Esophagus muscularis mucosa (tissue), 4 donors: ENCODE data around the gene ARHGAP23. TPM values are rescaled to one million over a fixed set of nuclear protein-coding genes. Genes with fewer than 3 reads are reported as not detected.

Experiments
- DNase-seq: peaks from one replicate; pipeline ENCODE4 v3.0.0-alpha.2; 2017; ENCODE audit errors: extremely low spot score
- H3K27ac ChIP-seq, 4 donors: fragments of 200-600 bp; sonication (generic); replicated peaks in 1 of 4; 1 replicate in 3 of 4; 2 replicates in 1 of 4; pipeline ENCODE4 v1.5.1; 2016 to 2019; ENCODE audit warnings: mild to moderate bottlenecking in 1 of 4
- H3K27me3 ChIP-seq, 4 donors: fragments of 200-600 bp; sonication (generic); one replicate each; pipeline versions ENCODE4 v1.5.1 to v1.6.0; 2016 to 2019
- H3K36me3 ChIP-seq, 4 donors: fragments of 200-600 bp; sonication (generic); one replicate each; pipeline ENCODE4 v1.5.1; 2016 to 2019
- H3K4me1 ChIP-seq, 4 donors: fragments of 200-600 bp; sonication (generic); one replicate each; pipeline ENCODE4 v1.5.1; 2016 to 2019
- H3K4me3 ChIP-seq, 4 donors: fragments of 200-600 bp; sonication (generic); 1 replicate in 2 of 4; 2 replicates in 2 of 4; pipeline ENCODE4 v1.5.1; 2016 to 2019; ENCODE audit warnings: mild to moderate bottlenecking in 4 of 4, moderate library complexity in 1 of 4
- H3K9me3 ChIP-seq, 4 donors: fragments of 200-600 bp; sonication (generic); 1 replicate in 3 of 4; 2 replicates in 1 of 4; pipeline ENCODE4 v1.5.1; 2016 to 2019
- CTCF ChIP-seq, 3 experiments: fragments of 200-600 bp in 2 of 3; fragments of 450-650 bp in 1 of 3; sonication (generic) in 2 of 3; IDR thresholded peaks; one replicate each; pipeline ENCODE4 v1.5.1; 2017 to 2019; ENCODE audit warnings: antibody characterized with exemption in 3 of 3, mild to moderate bottlenecking in 2 of 3, moderate library complexity in 1 of 3
- EP300 ChIP-seq: sonication (generic); formaldehyde crosslinking; IDR thresholded peaks from one replicate; pipeline ENCODE4 v1.6.1; 2017; ENCODE audit warnings: antibody characterized with exemption
- POLR2A ChIP-seq: fragments of 450-650 bp; IDR thresholded peaks from one replicate; pipeline ENCODE4 v1.6.1; 2017; ENCODE audit warnings: antibody characterized with exemption, moderate library complexity, mild to moderate bottlenecking, low read depth
- POLR2AphosphoS5 ChIP-seq, 2 donors: sonication (generic); formaldehyde crosslinking; IDR thresholded peaks; one replicate each; pipeline ENCODE4 v1.6.1; 2017; ENCODE audit warnings: antibody characterized with exemption in 2 of 2
- WGBS: methylation state at CpG from one replicate; pipeline ENCODE4 v1.1.5; 2018; 5-methylcytosine and 5-hydroxymethylcytosine counted together
- intact Hi-C: fragments of 100-400 bp; cut with DNase I; formaldehyde crosslinking; loops from one replicate; pipeline ENCODE4 v1.15.1; 2023
- total RNA-seq, 4 donors: library from RNA; depleted of rRNA; stranded (reverse); fragments of >200 nt; gene quantifications; one replicate each; pipeline versions ENCODE4 v1.1.0 to v1.2.1, GENCODE V29; 2016

ARHGAP23 gene
- total RNA-seq, 4 donors from 2014 or later, result 58.6 to 150 (median 104) TPM

GRCh38 chr17:38442548-38442947, 14.3 kb downstream of the ARHGAP23 start:
- DNase-seq, result no peak
- intact Hi-C loops, result no loop called here
- Histone ChIP-seq H3K4me3 (no peak overlapping the region), H3K9me3 (no peaks in the 10 kb centered on the region), H3K27ac (peak overlapping the region; percentile 76 to 80 (median 78)), H3K27me3 (no peaks in the 10 kb centered on the region), H3K4me1 (peaks cover 60 to 81% (median 70%) of the 10 kb centered on the region in 4 donors), H3K36me3 (peaks cover 0 to 6% (median 0%) of the 10 kb centered on the region in 4 donors)
- 40% methylated on average over 4 of the region's 4 CpGs for WGBS
- no peak for TF ChIP-seq EP300
- peak in 1 of 2 donors; percentile 64 for TF ChIP-seq POLR2AphosphoS5 (IDR thresholded peaks at IDR 0.05)

- no peak for DNase-seq
- Histone ChIP-seq H3K4me1 (peaks cover 67 to 82% (median 73%) of the 10 kb centered on the region in 4 donors), H3K27me3 (no peaks in the 10 kb centered on the region), H3K4me3 (no peak overlapping the region), H3K9me3 (no peaks in the 10 kb centered on the region), H3K36me3 (peaks cover 0 to 4% (median 0%) of the 10 kb centered on the region in 4 donors), H3K27ac (peak overlapping the region; percentile 76 to 80 (median 78))
- intact Hi-C loops, result no loop called here
- no peak for TF ChIP-seq CTCF (IDR thresholded peaks at IDR 0.05)
- no peak for TF ChIP-seq POLR2AphosphoS5 (IDR thresholded peaks at IDR 0.05)
- TF ChIP-seq POLR2A, result no peak
- no peak for TF ChIP-seq EP300
- WGBS, result 75% methylated on average over 3 of the region's 7 CpGs
Observed at GRCh38 chr17:38443356-38444031, 15.2 kb downstream of the ARHGAP23 start.

GRCh38 chr17:38444151-38444550, 15.9 kb downstream of the ARHGAP23 start:
- peak overlapping the region in 2 of 4 donors; percentile 19 to 32 for H3K4me3 ChIP-seq
- intact Hi-C loops, result no loop called here
- H3K27me3 ChIP-seq, result no peaks in the 10 kb centered on the region
- no peaks in the 10 kb centered on the region for H3K9me3 ChIP-seq
- no peak for DNase-seq
- H3K27ac ChIP-seq, result peak overlapping the region; percentile 76 to 80 (median 78)
- peaks cover 68 to 82% (median 74%) of the 10 kb centered on the region in 4 donors for H3K4me1 ChIP-seq
- peaks cover 0 to 4% (median 0%) of the 10 kb centered on the region in 4 donors for H3K36me3 ChIP-seq
- TF ChIP-seq EP300 (no peak), POLR2AphosphoS5 (IDR thresholded peaks at IDR 0.05) (peak; percentile 52 to 64), CTCF (IDR thresholded peaks at IDR 0.05) (peak; percentile 88 to 91 (median 89)), POLR2A (no peak)
- 33% methylated on average over 1 of the region's 14 CpGs for WGBS

GRCh38 chr17:38447502-38448085, 19.3 kb downstream of the ARHGAP23 start:
- H3K4me3 ChIP-seq, result no peak overlapping the region
- H3K36me3 ChIP-seq, result no peaks in the 10 kb centered on the region
- no peaks in the 10 kb centered on the region for H3K27me3 ChIP-seq
- H3K27ac ChIP-seq, result peak overlapping the region in 2 of 4 donors; percentile 43 to 45
- H3K4me1 ChIP-seq, result peaks cover 68 to 82% (median 76%) of the 10 kb centered on the region in 4 donors
- H3K9me3 ChIP-seq, result no peaks in the 10 kb centered on the region
- no peak for TF ChIP-seq POLR2AphosphoS5 (IDR thresholded peaks at IDR 0.05)
- TF ChIP-seq EP300, result no peak
- no peak for TF ChIP-seq POLR2A
- DNase-seq, result no peak
- WGBS, result 44% methylated on average over 2 of the region's 2 CpGs
- intact Hi-C loops, result loop anchor here (5.0 kb wide), 1 partner anchor 35 kb away; no protein-coding TSS in a partner anchor

DNA sequence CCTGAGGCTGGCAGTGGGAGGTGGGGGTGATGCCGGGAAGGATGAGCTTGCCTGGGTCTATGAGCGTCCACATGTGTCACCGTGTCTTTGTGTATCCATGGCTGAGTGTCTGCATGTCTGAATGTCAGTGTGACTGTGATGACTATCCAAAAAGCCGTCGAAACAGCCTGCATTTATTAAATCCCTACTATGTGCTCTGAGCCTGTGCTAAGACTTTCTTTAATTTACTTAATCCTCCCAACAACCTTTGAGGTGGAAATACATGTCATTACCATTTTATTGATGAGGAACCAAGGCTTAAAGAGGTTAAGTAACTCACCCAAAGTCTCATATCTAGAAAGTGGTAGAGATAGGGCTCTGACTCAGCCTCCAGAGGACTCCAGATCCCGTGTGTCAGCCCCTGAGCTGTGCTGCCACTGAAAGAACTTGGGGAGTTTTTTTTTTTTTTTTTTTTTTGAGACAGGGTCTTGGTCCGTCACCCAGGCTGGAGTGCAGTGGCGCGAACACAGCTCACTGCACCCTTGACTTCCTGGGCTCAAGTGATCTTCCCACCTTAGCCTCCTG, 20.0 kb downstream of the ARHGAP23 start:
- WGBS, result 61% methylated on average over 9 of the region's 9 CpGs
- H3K9me3 ChIP-seq, result no peaks in the 10 kb centered on the region
- no peaks in the 10 kb centered on the region for H3K27me3 ChIP-seq
- peaks cover 68 to 82% (median 76%) of the 10 kb centered on the region in 4 donors for H3K4me1 ChIP-seq
- TF ChIP-seq POLR2AphosphoS5 (IDR thresholded peaks at IDR 0.05) (no peak), EP300 (no peak), CTCF (IDR thresholded peaks at IDR 0.05) (no peak), POLR2A (no peak)
- H3K27ac ChIP-seq, result peak overlapping the region in 3 of 4 donors; percentile 8 to 45 (median 43)
- no peak for DNase-seq
- intact Hi-C loops, result loop anchor here (5.0 kb wide), 1 partner anchor 34 kb away; no protein-coding TSS in a partner anchor
- H3K36me3 ChIP-seq, result no peaks in the 10 kb centered on the region
- H3K4me3 ChIP-seq, result no peak overlapping the region
